HG03196 (cell line): ENCODE results near the gene POU3F3.

Experiments
- ATAC-seq: cut with Tn5 transposase; IDR thresholded peaks from one replicate; pipeline ENCODE4 v1.9.1; 2021; ENCODE audit not compliant: unreplicated experiment

POU3F3 gene

DNA sequence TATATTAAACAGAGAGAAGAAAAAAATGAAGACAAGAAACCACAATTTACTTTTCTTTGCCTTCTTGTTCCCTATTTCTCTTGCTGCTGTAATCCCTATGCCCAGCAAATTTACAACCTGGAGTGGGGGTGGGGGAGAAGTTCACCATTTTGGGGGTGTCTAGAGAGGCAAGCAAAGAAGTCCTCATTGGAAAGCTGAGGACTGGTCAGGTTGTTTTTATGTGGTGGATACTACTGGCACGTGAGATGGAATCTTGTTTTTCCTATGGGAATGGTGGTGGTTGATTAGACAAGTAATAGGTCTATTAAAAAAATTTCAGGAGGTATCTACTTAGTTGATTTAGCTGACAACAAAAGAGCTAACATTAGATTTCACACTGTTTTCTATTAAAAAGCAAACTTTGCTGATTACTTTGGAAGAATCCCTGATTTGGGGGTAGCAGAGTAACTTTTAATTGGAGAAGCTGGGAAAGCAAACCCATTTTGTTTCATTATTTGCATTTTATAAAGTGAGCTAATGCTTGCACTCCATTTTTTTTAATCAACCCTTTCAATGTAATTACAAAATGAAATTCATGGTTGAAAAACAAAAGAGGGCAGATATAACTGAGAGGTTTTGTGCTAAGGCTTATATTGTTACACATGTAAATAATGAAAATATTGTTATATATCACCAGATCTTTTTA, 6.0 kb downstream of the POU3F3 start:
- no peak for ATAC-seq

DNA sequence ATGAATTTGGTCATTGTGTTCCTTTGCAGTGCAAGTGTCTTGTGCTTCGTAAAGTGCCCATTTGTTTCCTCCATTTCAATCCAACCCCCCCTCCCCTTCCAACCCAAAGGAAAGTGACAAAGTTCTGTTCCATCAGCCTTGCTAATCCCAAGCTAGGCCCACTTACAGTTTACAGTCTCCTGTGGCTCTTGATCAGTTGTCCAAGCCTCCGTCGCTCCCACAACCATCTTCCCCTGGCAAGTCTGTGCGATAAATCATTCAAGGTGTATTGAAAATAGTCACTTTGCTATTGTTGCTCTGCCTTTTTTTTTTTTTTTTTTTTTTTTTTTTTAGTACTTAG, 6.5 kb downstream of the POU3F3 start:
- ATAC-seq: no peak

DNA sequence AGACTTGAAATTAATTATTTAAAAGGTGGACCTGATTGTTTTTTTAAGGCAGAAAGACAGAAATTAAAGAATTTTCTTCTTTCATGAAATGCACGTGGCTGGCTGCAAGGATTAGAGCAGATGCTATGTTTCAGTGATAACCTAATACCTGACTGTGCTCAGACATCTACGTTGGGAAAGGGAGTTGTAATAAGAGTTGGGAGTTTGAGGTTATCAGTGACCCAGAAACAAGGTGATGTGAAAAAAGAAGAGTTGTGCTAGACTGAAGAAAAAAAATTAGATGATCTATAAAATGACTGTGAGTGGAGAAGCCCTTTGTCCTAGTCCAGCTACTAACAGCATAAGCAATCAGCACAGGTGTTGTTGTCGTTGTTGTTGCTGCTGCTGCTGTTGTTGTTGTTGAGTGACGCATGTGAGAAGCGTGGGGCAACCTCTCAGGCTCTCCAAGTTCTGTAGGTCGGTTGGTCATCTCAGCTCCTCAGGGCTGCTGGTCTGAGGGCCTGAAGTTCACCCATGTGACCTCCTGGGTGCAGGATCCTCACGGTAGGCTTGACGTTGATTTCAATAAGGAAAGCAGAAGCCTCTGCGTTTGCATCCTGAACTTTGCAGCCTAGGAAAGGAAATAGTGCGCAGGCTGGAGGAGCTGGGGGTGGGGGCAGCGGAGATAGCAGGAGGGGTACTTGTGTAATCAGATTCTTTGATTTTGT, 7.6 kb downstream of the POU3F3 start:
- no peak for ATAC-seq

GRCh38 chr2:104862058-104862941, 8.4 kb downstream of the POU3F3 start:
- no peak for ATAC-seq

- ATAC-seq: no peak
Measured at GRCh38 chr2:104863146-104863467, 9.2 kb downstream of the POU3F3 start.

- no peak for ATAC-seq
Measured at GRCh38 chr2:104863468-104864279, 9.8 kb downstream of the POU3F3 start.

DNA sequence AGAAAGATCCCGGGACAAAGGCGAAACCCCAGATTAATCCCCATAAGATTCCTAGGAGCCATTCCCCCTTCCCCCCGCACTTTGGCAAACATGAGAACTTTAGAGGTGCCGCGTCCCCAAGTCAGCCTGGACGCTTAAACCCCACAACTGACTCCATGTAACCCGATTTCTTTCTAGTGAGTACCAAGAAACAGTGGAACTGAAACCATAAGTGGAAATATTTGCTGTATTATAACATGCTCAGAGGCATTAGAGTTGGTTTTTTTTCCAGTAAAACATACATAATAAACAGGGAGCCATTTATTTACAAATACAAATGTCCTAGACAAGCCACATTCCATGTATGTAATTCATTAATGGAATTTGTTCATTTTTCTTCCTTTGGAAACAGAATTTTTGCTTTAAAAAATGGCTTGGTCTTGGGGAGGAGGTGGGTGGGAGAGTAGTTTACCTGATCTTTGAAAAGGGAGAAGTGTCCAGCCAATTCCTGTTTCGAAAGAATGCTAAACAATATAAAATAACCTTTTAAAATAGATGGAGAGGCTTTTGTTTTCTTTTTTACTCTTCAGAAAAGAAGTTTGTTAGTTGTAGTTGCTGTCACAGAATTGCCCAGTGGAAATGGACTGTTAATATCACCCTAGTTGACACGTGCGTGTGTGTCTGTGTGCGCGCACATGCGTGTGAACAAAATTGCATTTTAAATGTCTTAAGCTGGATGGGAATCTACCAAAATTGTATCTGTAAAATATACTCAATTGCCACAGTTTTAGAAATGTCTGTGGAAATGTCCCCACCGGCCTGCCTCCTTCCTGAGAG, 10.6 kb downstream of the POU3F3 start:
- ATAC-seq: no peak

GRCh38 chr2:104865096-104865470, 11.2 kb downstream of the POU3F3 start:
- no peak for ATAC-seq

GRCh38 chr2:104866122-104866864, 12.4 kb downstream of the POU3F3 start:
- no peak for ATAC-seq

- no peak for ATAC-seq
Measured at GRCh38 chr2:104866883-104867812, 13.2 kb downstream of the POU3F3 start.

- no peak for ATAC-seq
Measured at GRCh38 chr2:104867813-104868504, 14.0 kb downstream of the POU3F3 start.

DNA sequence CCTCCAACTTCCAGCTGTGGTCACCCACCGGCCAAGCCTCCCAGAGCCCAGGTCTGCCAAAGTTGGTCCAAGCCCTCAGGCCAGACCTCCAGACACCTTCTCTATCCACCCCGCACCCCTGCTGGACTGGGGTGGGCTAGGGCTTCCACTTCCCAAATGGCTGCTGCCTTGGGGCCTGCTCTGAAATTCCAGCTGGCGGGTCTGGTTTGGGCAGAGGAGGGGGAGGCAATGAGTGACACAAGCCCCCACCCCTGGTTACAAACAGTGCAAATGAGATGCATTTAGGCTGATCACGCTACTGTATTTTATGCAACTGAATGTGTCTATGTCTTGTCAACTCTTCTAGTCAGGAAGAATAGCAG, 14.6 kb downstream of the POU3F3 start:
- no peak for ATAC-seq

- ATAC-seq: no peak
Measured at GRCh38 chr2:104870100-104870975, 16.4 kb downstream of the POU3F3 start.

DNA sequence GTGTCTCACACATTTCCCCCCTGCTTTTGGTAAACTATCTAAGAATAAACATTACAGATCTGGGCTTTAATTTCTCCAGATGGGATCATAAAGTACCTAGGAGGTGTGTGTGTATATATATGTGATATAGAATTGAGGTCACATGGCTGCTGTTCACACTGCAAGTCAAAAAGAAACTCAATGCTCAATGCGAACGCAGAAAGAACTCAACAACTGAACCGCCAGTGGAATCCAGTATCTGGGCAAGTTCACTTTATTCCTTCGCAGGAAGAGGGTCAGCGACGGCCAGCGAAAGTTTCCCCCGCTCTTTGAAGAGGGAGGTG, 17.7 kb downstream of the POU3F3 start:
- no peak for ATAC-seq

DNA sequence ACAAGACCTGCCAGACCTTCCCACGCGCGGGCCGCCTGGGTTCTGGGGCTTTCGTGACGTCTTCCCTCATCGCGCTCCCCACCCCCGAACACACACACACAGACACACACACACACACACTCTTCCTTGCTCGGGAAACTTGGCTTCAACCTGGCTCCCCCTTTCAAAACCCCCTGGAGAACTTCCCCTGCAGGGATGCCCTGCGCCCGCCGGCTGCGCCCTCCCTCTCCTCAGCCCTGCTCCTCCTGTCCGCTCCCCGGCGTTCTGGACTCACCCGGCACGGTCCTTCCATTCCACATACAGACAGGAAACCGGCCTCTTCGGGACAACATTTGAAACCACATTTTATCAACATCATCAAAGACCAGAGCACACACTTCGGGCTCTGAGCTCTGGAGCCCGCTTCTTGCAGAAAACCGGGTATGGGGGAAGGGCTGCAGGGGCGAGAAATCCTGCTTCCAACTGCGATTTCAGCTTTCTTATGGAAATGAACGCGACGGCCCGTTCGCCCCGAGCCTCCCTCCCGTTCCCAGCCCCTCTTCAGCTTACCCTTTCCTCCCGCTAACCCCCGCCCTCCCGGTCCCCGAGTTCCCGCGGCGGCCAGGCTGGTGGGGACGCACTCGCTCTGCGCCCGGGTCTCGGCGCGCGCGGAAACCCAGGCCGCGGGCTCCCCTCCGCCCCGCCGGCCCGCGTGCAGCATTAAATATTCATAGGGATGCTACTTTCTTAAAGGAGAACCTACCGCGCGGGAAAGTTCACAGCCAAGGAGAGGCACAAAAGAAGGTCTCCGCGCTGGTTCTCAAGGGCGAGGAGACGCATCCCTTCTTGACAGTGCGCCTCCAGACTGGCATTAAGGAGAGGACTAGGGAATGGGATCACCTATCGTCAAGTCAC, 18.3 kb downstream of the POU3F3 start:
- no peak for ATAC-seq
